Activated T-cell treated with anti-CD3 and anti-CD28 coated beads, Interleukin-2, amount 50 U/mL, for 24 hours (primary cell): ENCODE results near the gene GJC1.

ENCODE experiments used
- DNase-seq: peaks from one replicate; pipeline ENCODE4 v3.0.0-alpha.2; 2020
- H3K27ac Mint-ChIP-seq: 2 replicates; pipeline ENCODE4 v1.8.0; 2020; ENCODE audit warnings: mild to moderate bottlenecking, mixed read lengths
- H3K27me3 Mint-ChIP-seq: 2 replicates; pipeline ENCODE4 v1.8.0; 2020; ENCODE audit warnings: mixed read lengths
- H3K36me3 Mint-ChIP-seq: 2 replicates; pipeline ENCODE4 v1.8.0; 2020; ENCODE audit warnings: low read depth, mixed read lengths
- H3K4me1 Mint-ChIP-seq: 2 replicates; pipeline ENCODE4 v1.8.0; 2020; ENCODE audit warnings: low read depth, mixed read lengths
- H3K4me3 Mint-ChIP-seq: 2 replicates; pipeline ENCODE4 v1.8.0; 2020; ENCODE audit warnings: mild to moderate bottlenecking, moderate library complexity, mixed read lengths
- H3K9me3 Mint-ChIP-seq: 2 replicates; pipeline ENCODE4 v1.8.0; 2020; ENCODE audit warnings: mixed read lengths

The GJC1 gene

DNA sequence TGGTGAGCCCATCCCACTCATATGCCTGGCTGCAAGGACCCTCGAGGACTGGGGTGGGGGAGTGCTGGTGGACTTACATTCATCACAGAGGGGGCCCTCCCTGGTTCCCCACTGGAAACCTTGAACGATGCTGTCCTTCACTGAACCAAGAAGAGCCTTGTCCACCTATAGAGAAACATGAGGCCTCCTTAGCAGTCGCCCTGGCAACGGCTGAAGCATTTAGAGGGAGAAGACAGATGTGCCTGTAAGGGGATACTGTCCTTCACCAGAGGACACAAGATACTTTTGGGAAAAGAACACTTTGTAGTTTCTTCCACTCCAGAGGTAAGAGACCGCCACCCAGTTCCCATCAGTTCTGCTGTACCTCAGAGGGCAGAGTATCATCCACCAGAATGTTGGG, 24.1 kb upstream of the GJC1 start:
- H3K4me1 Mint-ChIP-seq, result no peaks in the 10 kb centered on the region
- no peak for DNase-seq
- peaks cover 97% of the 10 kb centered on the region for H3K36me3 Mint-ChIP-seq
- no peaks in the 10 kb centered on the region for H3K27me3 Mint-ChIP-seq
- H3K27ac Mint-ChIP-seq, result peak overlapping the region; percentile 11
- H3K9me3 Mint-ChIP-seq, result no peaks in the 10 kb centered on the region
- H3K4me3 Mint-ChIP-seq, result no peak overlapping the region

- H3K36me3 Mint-ChIP-seq, result peaks cover 72% of the 10 kb centered on the region
- peak overlapping the region; percentile 44 for H3K27ac Mint-ChIP-seq
- H3K27me3 Mint-ChIP-seq, result no peaks in the 10 kb centered on the region
- no peak overlapping the region for H3K4me3 Mint-ChIP-seq
- H3K4me1 Mint-ChIP-seq, result no peaks in the 10 kb centered on the region
- H3K9me3 Mint-ChIP-seq, result no peaks in the 10 kb centered on the region
- DNase-seq, result no peak
Observed at GRCh38 chr17:44850612-44851011, 20.5 kb upstream of the GJC1 start.

DNA sequence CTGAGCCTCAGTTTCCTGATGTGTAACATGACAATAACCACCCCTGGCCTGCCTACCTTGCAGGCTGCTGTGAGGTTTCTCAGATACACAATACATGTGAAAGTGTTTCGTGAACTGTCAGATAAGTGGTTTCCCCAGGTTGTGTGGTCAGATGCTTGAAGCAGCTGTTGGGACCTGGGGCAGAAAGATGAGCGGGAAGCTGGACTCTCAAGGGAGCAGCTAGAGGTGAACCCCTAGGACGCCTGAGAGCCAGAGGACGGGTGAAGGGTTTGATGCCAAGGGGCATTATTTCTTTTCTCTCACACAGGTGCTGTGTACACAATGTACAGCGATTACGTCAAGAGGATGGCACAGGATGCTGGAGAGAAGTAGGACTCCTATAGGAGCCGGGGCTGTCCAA, 19.9 kb upstream of the GJC1 start:
- H3K4me1 Mint-ChIP-seq, result no peaks in the 10 kb centered on the region
- H3K4me3 Mint-ChIP-seq, result no peak overlapping the region
- DNase-seq, result no peak
- peak overlapping the region; percentile 44 for H3K27ac Mint-ChIP-seq
- H3K27me3 Mint-ChIP-seq, result no peaks in the 10 kb centered on the region
- H3K36me3 Mint-ChIP-seq, result peaks cover 66% of the 10 kb centered on the region
- no peaks in the 10 kb centered on the region for H3K9me3 Mint-ChIP-seq

GRCh38 chr17:44848961-44849489, 18.9 kb upstream of the GJC1 start:
- Mint-ChIP-seq H3K4me1 (no peaks in the 10 kb centered on the region), H3K9me3 (no peaks in the 10 kb centered on the region), H3K27ac (peak overlapping the region; percentile 22), H3K4me3 (no peak overlapping the region), H3K27me3 (no peaks in the 10 kb centered on the region), H3K36me3 (peaks cover 56% of the 10 kb centered on the region)
- no peak for DNase-seq

GRCh38 chr17:44848257-44848795, 18.2 kb upstream of the GJC1 start:
- Mint-ChIP-seq H3K27me3 (no peaks in the 10 kb centered on the region), H3K4me3 (no peak overlapping the region), H3K4me1 (no peaks in the 10 kb centered on the region), H3K9me3 (no peaks in the 10 kb centered on the region), H3K27ac (peak overlapping the region; percentile 53), H3K36me3 (peaks cover 49% of the 10 kb centered on the region)
- DNase-seq, result no peak

DNA sequence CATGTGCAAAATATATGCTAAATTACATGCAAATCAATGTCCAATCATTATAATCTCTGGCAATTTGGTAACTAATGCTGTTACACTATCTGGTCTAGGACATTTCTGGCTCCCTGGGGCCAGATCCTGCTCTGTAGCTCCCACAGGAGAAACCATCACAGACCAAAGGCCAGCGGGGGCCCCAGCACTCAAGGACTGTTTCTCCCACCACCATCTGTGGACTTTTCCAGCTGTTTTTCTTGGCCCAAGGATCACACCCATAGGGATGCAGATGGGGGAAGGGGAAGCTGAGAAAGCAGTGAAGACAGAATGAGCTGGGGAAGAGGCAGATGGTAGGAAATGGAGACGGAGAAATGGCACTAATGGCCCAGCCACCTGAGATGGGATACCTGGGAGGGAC, 17.5 kb upstream of the GJC1 start, which contains the start of gene HIGD1B:
TSS of gene HIGD1B (plus strand) at position 298 of the 400 bp plus-strand sequence. CDS start 270 bp downstream, outside the sequence.
- no peak within 1 kb of the TSS for H3K4me3 Mint-ChIP-seq
- no peaks in the 10 kb centered on the region for H3K27me3 Mint-ChIP-seq

GRCh38 chr17:44846206-44846605, 16.1 kb upstream of the GJC1 start:
- Mint-ChIP-seq H3K36me3 (peaks cover 29% of the 10 kb centered on the region), H3K4me1 (no peaks in the 10 kb centered on the region), H3K27ac (peak overlapping the region; percentile 47), H3K9me3 (no peaks in the 10 kb centered on the region), H3K4me3 (no peak overlapping the region), H3K27me3 (no peaks in the 10 kb centered on the region)
- DNase-seq, result no peak

More for the DNA sequence above, 17.5 kb upstream of the GJC1 start, which contains the start of gene HIGD1B:
- no peaks in the 10 kb centered on the region for H3K4me1 Mint-ChIP-seq
- H3K27ac Mint-ChIP-seq, result peak within 1 kb of the TSS; percentile 53
- no peaks in the 10 kb centered on the region for H3K9me3 Mint-ChIP-seq
- H3K36me3 Mint-ChIP-seq, result peaks cover 42% of the 10 kb centered on the region
- no peak for DNase-seq

GRCh38 chr17:44844390-44844830, 14.3 kb upstream of the GJC1 start:
- Mint-ChIP-seq H3K27me3 (no peaks in the 10 kb centered on the region), H3K36me3 (peaks cover 13% of the 10 kb centered on the region), H3K27ac (no peak overlapping the region), H3K9me3 (no peaks in the 10 kb centered on the region), H3K4me1 (peaks cover 6% of the 10 kb centered on the region), H3K4me3 (no peak overlapping the region)
- no peak for DNase-seq

GRCh38 chr17:44842748-44843147, 12.7 kb upstream of the GJC1 start:
- Mint-ChIP-seq H3K27ac (no peak overlapping the region), H3K36me3 (no peaks in the 10 kb centered on the region), H3K4me3 (no peak overlapping the region), H3K9me3 (no peaks in the 10 kb centered on the region), H3K4me1 (peaks cover 6% of the 10 kb centered on the region), H3K27me3 (no peaks in the 10 kb centered on the region)
- DNase-seq, result no peak

DNA sequence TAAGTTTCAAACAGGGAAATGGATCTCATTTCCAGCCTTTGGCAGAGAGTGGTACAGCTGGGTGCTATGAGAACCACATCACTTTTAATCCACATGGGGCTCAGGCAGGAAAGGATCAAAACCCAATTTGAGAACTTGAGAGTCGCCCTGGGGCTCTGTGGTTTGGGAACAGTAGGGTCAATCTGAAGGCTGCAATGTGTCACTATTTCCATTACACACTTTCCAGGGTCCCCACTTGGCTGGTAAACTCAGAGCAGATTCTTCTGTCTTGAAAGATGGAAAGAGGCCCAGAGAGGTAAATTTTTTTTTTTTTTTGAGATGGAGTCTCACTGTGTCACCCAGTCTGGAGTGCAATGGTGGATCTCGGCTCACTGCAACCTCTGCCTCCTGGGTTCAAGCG, 10.8 kb upstream of the GJC1 start:
- Mint-ChIP-seq H3K9me3 (no peaks in the 10 kb centered on the region), H3K27ac (peak overlapping the region; percentile 14), H3K27me3 (no peaks in the 10 kb centered on the region), H3K4me3 (no peak overlapping the region), H3K36me3 (no peaks in the 10 kb centered on the region), H3K4me1 (peaks cover 6% of the 10 kb centered on the region)
- DNase-seq, result no peak

GRCh38 chr17:44840274-44840673, 10.2 kb upstream of the GJC1 start:
- Mint-ChIP-seq H3K4me1 (peaks cover 6% of the 10 kb centered on the region), H3K27ac (no peak overlapping the region), H3K9me3 (no peaks in the 10 kb centered on the region), H3K27me3 (no peaks in the 10 kb centered on the region), H3K4me3 (no peak overlapping the region), H3K36me3 (no peaks in the 10 kb centered on the region)
- DNase-seq, result no peak

DNA sequence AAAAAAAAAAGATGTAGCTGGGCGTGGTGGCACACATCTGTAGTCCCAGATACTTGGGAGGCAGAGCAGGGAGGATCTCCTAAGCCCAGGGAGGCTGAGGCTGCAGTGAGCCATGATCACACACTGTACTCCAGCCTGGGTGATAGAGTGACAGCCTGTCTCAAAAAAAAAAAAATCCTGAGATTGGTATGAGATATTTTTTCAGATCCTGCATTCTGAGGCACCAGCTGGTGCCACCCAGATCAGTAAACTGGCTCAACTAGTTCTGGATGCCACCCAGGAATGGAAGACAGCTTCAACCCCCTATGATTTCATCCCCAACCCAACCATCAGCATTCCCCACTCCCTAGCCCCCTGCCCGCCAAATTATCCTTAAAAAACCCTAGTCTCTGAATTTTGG, 7.1 kb upstream of the GJC1 start:
- peaks cover 18% of the 10 kb centered on the region for H3K27me3 Mint-ChIP-seq
- no peak overlapping the region for H3K27ac Mint-ChIP-seq
- peaks cover 6% of the 10 kb centered on the region for H3K4me1 Mint-ChIP-seq
- H3K9me3 Mint-ChIP-seq, result no peaks in the 10 kb centered on the region
- no peaks in the 10 kb centered on the region for H3K36me3 Mint-ChIP-seq
- no peak overlapping the region for H3K4me3 Mint-ChIP-seq
- DNase-seq, result no peak

- Mint-ChIP-seq H3K4me1 (peaks cover 14% of the 10 kb centered on the region), H3K36me3 (peaks cover 2% of the 10 kb centered on the region), H3K27me3 (peaks cover 53% of the 10 kb centered on the region), H3K4me3 (no peak overlapping the region), H3K9me3 (no peaks in the 10 kb centered on the region), H3K27ac (no peak overlapping the region)
- no peak for DNase-seq
Observed at GRCh38 chr17:44832805-44833204, 2.7 kb upstream of the GJC1 start.

- H3K4me3 Mint-ChIP-seq, result no peak overlapping the region
- no peak overlapping the region for H3K27ac Mint-ChIP-seq
- peaks cover 2% of the 10 kb centered on the region for H3K36me3 Mint-ChIP-seq
- DNase-seq, result no peak
- H3K4me1 Mint-ChIP-seq, result peaks cover 14% of the 10 kb centered on the region
- no peaks in the 10 kb centered on the region for H3K9me3 Mint-ChIP-seq
- peaks cover 67% of the 10 kb centered on the region for H3K27me3 Mint-ChIP-seq
Observed at GRCh38 chr17:44831371-44831770, 1.3 kb upstream of the GJC1 start.

- no peaks in the 10 kb centered on the region for H3K9me3 Mint-ChIP-seq
- H3K4me1 Mint-ChIP-seq, result peaks cover 14% of the 10 kb centered on the region
- peak overlapping the region; percentile 72 for H3K27ac Mint-ChIP-seq
- peak overlapping the region; percentile 69 for H3K4me3 Mint-ChIP-seq
- peaks cover 2% of the 10 kb centered on the region for H3K36me3 Mint-ChIP-seq
- DNase-seq, result peak; percentile 58
- H3K27me3 Mint-ChIP-seq, result peaks cover 75% of the 10 kb centered on the region
Observed at GRCh38 chr17:44830359-44831288, 537 bp upstream of the GJC1 start.
